ENCODE measurements around the gene SPRN.

GRCh38 chr10:133419211-133419950 is 5.0 kb downstream of the SPRN start:
- TF ChIP-seq FOXP2 (optimal IDR thresholded peaks at IDR 0.05; ENCODE audit: borderline replicate concordance, extremely low read depth, extremely low read length, insufficient read depth) (no peak), TAF1 (IDR thresholded peaks at IDR 0.05; ENCODE audit: borderline replicate concordance, insufficient read depth, low read length) (no peak), REST (IDR thresholded peaks at IDR 0.05; ENCODE audit: insufficient read depth in 1 of 2, low read depth in 2 of 2, low read length in 2 of 2) (no peak)
